HUDEP-2 (cell line): ENCODE data around the gene WDR5.

Source experiments
- DNase-seq, 76 experiments: peaks; one replicate each; lab custom pipeline; 2025; ENCODE audit not compliant: unreplicated experiment in 76 of 76; lab: John Stamatoyannopoulos, UW

Gene WDR5

GRCh38 chr9:134157378-134157885 lies 21.6 kb downstream of the WDR5 start:
- DNase-seq = no peak

- DNase-seq = no peak
Measured at GRCh38 chr9:134158242-134158641, 22.4 kb downstream of the WDR5 start.

- no peak for DNase-seq
Measured at GRCh38 chr9:134158753-134159392, 23.0 kb downstream of the WDR5 start.

- DNase-seq = no peak
Measured at GRCh38 chr9:134159566-134160245, 23.8 kb downstream of the WDR5 start.

- no peak for DNase-seq
Measured at GRCh38 chr9:134161647-134162046, 25.8 kb downstream of the WDR5 start.

- DNase-seq = no peak
Measured at GRCh38 chr9:134162212-134162775, 26.4 kb downstream of the WDR5 start.

GRCh38 chr9:134162926-134163370 lies 27.1 kb downstream of the WDR5 start:
- DNase-seq = no peak

GRCh38 chr9:134163371-134164196 lies 27.7 kb downstream of the WDR5 start:
- peak in 19 of 76 experiments; percentile 3 to 38 (median 24) for DNase-seq

GRCh38 chr9:134164879-134165278 lies 29.0 kb downstream of the WDR5 start:
- DNase-seq = no peak

GRCh38 chr9:134165357-134166315 lies 29.8 kb downstream of the WDR5 start:
- no peak for DNase-seq

GRCh38 chr9:134166374-134166773 lies 30.5 kb downstream of the WDR5 start:
- no peak for DNase-seq

- no peak for DNase-seq
Measured at GRCh38 chr9:134167530-134167931, 31.6 kb downstream of the WDR5 start.

- no peak for DNase-seq
Measured at GRCh38 chr9:134168757-134169550, 33.1 kb downstream of the WDR5 start.

GRCh38 chr9:134169724-134170401 lies 34.0 kb downstream of the WDR5 start:
- no peak for DNase-seq

- no peak for DNase-seq
Measured at GRCh38 chr9:134170532-134171315, 34.8 kb downstream of the WDR5 start.

GRCh38 chr9:134171316-134172197 lies 35.7 kb downstream of the WDR5 start:
- no peak for DNase-seq
